Endometrium (tissue), 2 donors: Measurements from ENCODE around the gene TBC1D22A.

Experiments
- FAIRE-seq: peaks from 2 replicates; lab custom pipeline; 2012; peaks lifted over from hg19 to GRCh38; lab: Jason Lieb, UNC
- donor health status: control.
- donor health status: control.

Gene TBC1D22A

DNA sequence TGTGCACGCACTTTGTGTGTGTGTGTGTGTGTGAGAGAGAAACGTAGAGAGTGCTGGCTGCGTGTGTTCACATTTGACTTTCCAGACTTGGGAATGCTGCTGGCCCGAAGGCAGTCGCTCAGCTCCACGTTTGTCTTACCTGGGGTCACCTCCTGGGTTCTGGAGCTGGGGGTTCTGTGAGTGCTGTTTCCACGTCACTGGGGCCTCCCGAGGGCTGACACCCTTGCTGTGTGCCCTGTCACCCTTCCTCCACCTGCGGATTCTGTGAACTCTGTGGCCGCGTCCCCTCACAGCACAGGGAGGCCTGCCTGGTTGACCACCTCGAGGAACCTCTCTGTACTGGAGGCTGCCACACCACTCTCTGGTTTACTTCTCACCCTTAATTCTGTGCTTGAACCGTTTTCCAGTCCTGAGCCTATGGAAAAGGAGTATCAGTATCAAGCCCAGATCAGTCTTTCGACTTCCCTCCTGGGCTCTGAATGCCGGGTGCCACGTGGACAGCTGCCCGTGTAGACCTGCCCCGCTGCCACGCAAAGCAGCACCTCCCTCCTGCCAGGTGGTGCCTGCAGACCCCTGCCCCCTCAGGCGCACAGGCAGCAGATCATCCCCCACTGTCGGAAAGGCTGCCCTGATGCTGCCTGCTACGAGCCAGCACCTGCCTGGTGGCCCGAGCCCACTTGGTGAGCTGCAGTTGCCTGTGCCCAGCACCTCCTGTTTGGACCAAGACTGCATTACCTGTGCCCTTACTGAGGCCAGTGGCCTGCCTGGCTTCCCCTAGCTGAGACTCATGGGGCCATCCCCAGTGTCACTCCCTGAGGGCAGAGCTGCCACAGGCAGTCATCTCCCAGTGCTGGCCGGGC, 233.3 kb downstream of the TBC1D22A start:
- no peak for FAIRE-seq

DNA sequence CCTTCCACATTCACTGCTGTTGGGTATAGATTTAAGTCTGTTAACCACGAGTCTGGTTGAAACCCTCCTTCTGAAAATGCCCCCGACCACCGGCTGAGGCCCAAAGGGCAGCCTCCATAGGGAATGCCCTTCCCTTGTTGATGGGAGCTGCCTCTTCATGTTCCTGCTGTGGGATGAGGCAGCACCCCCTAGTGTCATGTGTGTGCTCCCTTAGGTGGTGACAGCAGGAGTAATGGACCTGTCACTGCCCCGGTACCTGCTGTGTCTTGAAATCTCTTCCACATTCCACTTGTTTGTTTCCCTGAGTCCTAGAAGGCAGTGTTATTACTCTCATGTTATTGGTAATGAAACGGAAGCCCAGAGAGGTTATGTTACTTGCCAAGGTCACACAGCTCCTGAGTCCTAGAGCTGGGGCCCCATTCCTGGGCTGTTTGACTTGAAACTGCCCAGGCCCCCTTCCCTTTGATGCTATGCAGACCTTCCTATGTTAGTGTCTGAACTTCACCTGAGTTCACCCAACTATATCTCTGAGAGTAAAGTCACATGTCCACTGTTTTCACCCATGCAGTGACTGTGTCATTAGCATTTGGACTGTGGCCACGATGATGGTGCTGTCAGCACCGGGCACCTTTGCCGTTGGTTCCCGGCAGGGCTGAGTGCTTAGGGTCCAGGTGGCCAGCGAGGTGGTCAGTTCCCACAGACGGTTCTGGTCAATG, 234.3 kb downstream of the TBC1D22A start:
- FAIRE-seq, result no peak

DNA sequence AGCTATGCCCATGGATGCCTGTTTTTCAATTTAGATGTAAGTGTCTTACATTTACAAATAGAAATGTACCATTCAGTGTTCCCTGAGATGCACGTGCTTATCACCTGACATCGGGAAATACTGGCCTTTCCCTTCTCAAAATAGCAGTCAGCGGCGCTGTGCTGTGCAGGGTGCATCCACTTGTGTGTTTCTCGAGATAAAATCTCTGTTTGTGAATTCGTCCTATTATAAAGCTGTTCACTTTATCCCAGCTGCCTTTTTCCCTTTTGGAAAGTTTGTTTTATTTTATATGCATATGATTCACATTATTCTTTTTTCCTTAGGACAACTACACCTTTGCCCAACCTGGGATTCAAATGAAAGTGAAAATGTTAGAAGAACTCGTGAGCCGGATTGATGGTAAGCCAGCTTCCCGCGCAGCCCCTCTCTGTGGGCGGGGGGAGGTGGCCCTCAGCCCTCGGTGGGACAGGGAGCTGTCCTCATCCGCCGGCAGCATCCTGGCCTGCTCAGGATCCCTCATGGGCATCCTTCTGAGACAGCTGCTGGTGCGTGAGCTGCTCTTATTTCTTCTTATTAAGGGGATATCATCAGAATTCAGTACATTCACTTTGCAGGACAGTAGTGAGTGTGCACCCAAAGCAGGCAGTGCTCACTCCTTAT, 235.0 kb downstream of the TBC1D22A start:
- no peak for FAIRE-seq

DNA sequence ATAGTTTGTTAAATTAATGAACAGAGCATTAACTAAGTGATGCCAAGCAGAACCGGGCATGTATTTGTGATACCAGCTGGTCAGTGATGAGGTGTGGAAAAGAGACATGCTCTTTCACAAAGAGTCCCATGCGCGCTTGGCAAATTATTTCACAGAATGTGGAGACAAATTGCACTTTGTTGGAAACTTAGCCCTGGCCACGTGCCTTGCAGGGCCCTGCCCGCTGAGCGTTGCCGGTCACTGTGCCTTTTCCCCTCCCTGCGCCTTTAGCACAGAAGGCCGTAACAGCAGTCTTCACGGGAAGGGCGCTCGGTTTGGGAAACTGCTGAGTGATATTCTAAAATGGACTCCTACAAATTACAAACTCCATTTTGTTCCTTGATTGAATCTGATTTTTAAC, 235.9 kb downstream of the TBC1D22A start:
- no peak for FAIRE-seq

DNA sequence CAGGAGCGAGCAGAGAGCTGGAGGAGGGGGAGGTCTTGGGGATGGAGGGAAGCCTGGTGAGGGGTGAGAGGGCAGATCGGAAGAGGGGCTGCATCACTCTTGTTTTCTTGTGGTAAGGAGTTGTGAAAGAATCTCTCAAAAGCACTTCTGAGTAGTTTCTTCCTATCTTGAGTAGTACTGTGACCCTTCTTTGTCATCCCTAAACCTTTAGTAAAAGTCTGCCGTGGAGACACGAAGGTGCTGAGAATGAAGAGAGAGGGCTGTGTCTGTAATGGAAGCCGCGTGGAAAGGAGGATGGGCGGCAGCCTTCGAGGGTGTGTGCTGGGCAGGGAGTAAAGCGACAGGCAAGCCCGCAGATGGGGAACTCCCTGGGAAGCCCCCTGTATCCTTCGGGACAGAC, 237.8 kb downstream of the TBC1D22A start:
- FAIRE-seq, result no peak

DNA sequence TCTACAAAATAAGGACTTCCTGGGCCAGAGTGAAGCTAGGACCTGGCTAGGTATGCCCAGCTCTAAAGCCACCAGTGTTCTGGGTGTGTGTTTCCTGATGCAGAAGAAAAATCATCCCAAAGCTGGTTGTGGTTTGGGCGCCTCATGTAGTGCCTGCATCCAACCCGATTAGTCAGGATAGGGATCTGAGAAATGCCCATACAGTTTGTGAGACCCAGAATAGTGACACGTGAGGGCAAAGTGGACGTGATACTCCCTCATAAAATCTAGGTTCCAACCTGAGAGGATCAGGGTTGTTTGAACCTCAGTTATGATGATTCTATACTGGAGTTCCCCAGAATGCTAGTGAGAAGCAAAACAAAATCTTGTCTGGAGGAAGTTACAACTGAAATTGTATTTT, 238.4 kb downstream of the TBC1D22A start:
- FAIRE-seq, result no peak

DNA sequence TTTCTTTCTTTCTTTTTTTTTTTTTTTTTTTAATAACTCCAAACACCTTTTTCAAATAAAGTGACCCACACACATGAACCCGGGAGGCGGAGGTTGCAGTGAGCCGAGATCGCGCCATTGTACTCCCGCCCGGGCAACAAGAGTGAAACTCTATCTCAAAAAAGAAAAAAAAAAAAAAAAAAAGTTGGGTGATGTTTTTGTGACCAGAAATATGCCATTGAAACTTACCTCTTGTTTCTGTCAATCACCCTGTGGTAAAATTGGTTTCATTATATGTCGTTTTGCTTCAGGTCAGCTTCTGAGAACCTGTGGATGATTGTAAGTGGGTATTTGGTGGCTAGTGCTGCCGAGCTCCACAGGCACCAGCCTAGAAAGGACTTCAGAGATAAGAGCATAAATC, 238.8 kb downstream of the TBC1D22A start:
- no peak for FAIRE-seq

DNA sequence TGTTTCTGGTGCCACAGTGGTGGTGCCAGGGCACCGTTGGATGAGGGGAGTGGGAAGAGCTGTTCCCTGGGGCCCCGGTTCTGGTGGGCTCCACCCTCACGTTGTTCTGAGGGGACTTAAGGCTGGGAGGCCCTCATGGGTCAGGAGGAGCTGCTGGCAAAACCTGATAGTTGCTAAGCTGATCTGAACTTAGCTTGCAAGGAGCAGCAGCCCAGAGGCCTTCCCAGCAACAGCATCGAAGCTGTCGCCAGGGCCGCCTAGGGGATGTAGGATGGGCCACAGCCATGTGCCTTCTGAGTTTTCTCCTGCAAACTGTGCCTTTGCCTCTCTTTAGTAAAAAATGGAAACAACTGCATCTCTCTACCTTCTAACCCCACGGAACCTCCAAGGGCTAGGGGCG, 240.2 kb downstream of the TBC1D22A start:
- FAIRE-seq, result no peak

DNA sequence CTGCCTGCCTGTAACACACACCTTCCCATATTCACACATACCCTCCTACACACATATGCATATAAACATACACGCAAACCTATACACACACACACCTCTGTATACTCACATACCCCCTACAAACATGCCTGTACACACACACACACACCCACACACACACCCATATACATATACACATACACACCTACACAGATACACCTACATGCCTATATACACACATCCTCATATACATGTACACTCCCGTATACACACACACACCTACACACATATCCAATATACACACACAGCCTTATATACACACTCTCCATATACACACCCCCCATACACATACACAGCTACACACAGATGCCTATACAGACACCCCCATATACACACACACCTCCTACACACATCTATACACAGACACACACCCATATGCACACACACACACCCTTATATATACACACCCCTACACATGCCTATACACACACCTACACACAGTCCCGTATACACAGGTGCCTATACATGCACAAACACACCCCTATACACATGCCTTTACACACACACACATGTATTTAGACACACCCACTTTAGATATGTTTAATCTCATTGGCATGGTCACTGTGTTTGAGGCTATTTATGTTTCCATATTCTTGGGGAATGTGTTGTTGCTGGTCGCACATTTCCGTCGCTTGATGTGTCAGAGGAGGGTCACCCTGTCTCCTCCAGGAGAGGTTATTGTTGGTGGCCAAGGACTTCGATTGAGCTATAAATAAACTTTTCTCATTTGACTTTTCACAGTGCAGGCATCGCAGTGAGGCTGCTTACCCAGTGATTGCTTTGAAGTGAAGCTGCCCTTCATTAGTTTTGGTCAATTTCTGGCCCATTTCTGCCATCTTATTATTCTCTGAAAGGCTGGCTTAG, 243.3 kb downstream of the TBC1D22A start:
- FAIRE-seq, result no peak

DNA sequence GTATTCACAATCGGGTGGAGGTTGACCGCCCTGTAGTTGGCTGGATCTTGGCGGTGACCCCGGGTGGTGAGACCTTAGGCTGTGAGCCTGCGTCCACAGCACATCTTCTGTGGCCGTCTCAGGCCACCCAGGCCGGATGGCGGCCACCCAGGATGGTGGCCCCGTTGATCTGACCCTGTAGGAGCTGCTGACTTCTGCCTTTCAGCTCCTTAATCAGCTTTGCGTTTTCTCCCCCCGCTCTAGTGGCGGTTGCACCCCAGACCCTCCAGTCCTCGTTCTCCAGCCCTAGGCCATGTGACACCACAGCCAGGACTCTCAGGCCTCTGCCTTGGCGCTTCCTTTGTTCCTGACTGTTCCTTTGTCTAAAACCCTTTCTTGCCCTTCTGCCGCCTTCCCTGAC, 244.0 kb downstream of the TBC1D22A start:
- FAIRE-seq, result no peak

DNA sequence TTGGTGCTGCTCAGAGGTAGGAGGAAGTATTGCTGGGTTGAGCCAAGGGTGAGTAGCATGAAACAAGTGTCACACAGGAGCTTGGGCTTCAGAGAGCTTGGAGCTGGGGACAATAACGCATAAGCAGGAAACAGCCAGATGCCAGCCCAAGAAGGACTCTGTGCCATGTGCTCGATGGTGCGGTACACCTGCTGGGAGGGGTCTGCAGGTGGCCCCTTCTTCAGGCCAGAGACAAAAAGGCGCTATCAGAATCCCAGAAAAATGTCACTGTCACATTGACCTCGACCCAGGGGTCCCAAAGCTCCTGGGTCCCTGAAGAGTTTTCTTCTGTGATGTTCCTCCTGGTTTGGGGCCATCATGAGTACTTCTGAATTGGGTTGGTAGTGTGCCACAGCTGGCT, 244.4 kb downstream of the TBC1D22A start:
- FAIRE-seq, result no peak

DNA sequence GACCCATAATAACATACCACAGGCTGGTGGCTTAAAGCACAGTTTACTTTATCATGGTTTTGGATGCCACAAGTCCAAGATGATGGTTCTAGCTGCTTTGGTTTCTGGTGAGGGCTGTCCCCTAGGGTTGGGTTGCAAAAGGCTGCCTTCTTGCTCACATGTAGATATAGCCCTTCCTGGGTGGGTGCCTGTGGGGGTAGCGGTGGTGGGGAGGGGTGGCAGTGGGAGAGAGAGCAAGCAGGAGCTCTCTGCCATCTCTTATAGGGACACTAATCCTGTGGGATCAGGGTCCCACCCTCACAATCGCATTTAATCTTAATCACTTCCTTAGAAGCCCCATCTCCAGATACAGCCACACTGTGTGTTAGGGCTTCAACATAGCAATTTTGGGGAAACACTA, 245.0 kb downstream of the TBC1D22A start:
- FAIRE-seq, result no peak

DNA sequence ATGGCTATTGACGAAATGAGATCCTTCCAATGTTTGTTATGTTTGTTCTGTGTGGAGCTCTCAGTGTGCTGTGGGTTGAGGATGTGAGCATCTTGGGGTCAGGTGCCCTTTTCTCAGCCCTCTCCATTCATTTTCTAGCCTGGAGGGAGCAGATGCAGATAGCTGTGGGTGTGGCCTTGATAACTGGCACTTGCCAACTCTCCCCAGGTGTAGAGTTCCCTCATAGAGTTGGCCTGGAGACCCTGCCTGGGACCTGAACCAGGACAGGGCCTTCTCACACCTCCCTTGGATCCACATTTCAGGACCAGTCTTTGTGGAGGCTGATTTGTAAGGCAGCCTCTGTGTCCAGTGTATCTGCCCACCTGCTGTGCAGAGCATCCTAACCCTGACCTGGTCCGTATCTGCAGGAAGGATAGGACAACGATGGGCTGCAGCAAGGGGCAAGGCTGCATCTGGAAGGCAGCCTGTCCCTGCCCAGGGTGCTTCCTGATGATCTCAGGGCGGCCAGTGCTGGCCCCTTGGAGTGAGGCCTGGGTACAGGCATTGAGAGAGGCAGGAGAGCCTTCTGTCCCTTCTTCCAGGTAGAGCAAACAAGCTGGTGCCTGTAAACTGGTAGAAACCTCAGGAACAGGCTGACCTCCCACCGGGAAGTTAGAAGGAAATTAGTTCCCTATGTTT, 245.9 kb downstream of the TBC1D22A start:
- no peak for FAIRE-seq

DNA sequence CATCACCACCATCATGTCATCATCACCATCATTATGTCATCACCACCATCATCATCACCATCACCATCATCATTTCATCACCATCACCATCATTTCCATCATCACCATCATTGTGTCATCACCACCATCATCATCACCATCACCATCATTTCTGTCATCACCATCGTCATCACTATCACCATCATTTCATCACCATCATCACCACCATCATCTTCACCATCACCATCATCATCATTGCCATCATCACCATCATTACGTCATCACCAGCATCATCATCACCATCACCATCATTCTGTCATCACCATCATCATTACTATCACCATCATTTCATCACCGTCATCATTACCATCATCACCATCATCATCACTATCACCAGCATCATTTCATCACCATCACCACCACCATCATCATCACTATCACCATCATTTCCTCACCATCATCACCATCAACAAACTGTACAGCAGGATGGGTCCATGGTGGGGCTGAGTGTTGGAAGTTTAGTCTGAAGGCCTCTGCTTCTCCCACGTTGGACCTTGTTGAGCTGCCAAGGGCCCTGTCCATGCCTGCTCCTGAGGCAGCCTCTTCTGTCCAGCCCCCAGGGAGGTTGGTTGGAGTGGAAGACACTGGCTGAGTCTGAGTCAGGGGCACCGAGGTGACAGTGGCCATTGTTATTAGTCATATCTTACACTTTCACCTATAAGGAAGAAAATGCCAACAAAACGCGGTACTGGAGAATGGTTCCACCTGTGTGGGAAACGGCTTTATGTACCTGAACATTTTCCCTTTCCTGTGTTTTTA, 247.1 kb downstream of the TBC1D22A start:
- no peak for FAIRE-seq

DNA sequence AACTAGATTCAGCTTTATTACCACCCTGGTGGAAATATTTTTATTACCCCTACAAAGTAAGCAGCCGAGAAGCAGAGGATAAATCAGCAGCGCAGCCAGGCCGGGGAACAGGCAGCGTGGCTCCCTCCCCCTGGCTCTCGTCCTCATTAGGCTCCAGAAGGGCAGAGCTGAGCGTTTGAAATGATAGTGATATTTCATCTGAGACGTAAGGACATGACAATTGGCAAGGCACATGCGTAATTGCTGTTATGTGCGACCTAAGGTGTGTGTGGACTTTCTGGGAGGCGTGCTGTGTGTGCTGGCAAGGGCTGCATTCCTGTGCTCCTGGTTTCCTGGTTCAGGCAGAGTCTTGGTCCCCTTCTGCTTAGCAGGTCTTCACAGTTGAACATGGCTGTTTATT, 247.8 kb downstream of the TBC1D22A start:
- no peak for FAIRE-seq

DNA sequence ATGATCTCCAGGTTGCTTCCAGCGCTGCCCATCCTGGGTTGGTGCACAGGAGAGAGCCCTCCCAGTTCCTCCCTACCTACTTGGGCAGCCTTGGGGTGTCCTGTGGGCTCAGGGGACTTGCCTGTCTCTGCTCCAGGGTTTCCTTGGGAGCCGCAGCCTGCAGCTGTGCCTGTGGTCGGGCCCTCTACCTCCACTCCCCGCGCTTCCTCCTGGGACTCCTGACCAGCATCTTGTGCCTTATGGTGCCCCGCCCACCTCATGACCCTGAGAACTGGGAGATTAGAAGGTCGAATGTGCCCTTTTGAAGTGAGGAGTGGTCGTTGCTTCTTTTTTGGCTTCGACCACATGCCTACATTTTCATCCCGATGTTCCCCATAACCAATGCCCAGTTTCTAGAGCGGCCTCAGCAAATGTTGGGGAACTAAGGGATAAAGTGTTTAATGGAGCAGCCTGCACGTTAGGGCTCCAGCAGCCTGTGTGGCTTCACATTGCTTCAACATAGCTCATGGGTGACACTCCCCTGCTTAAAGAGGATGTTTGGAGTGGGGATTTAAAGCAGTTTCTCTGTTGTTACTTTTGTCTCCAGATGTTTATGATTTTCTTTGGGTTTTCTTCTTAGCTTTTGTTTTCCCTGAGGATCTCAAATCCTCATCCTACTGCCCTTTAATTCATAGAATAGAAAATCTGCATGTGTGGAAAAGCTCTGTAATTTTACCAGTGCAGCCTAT, 248.8 kb downstream of the TBC1D22A start:
- FAIRE-seq, result peak; percentile 18

DNA sequence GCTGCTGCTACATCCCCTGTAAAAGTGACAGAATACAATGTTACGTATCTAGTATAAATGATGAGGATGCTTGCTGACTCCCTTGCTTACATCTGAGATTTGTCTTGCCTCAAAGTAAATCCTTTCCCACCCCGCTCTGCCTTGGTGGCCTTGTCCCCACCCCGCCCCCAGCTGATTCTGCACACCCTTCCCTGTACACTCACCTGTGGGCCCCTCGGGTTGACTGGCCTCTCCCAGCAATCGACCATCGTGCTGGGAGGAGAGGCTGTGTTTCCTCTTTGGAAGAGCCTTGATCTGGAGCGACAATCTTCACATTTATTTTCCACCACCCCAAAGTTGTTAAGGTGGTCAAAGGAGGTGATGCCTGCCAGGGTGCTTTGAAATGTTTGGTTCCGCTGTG, 249.4 kb downstream of the TBC1D22A start:
- no peak for FAIRE-seq

DNA sequence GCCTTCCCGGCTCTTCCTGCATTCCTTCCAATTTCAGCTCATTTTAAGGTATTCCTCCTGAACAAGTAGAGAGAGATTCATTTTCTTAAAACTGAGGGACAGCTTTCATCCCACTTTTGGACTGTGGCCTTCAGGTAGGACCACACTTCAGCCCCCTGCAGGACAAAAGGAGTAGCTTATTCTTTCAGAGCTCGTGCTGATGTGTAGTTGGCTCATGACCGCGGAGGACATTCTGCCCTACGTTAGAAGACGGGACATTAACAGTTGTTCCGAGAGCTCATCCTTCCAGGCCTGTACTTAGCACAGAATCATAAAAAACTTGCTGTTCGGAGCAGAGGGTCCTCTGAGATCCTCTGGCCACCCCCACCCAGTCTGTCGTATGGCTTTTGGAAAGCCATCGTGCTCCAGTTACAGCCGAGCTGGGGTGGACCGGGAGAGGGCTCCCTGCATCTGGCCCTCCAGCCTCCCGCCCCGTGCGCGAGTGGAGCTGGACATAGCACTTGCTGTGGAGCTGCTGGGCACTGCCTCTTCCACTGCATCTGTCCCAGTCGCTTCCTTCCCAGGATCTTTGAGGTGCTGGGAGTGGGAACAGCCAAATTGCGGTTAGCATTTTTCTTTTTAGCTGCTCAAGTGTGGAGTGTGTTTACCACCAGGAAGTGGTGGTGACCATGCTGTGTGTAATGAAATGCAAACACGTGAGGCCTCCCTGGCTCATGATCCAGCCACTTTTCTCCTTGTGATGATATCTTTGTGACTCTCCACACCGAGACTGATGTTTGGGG, 250.3 kb downstream of the TBC1D22A start:
- FAIRE-seq, result no peak
